ENCODE measurements around the gene KRTAP4-3.

KRTAP4-3 gene

DNA sequence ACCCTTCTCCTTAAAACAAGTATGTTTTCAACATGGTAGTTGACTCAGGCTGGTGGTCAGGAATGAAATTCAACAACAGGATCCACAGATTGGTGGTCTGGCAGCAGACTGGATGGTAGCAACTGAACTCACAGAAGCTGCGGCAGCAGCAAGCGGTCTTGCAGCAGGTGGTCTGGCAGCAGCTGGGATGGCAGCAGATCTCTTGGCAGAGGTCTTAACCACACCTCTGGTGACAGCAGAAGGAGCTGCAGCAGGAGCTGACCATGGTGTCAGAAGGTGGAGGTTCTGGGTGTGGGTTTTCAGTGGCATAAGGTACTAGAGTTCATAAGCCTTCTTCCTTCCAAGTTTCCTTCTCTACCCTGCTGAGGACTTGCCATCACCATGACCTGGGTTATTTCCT, 18.9 kb upstream of the KRTAP4-3 start:
- Histone ChIP-seq H3K9ac (ENCODE audit: insufficient read length) (no peak overlapping the region), H3K36me3 (ENCODE audit: insufficient read depth, low read length) (no peaks in the 10 kb centered on the region), H3K4me3 (no peak overlapping the region), H3K27ac (no peak overlapping the region), H3K9me3 (ENCODE audit: low read depth, low read length) (no peaks in the 10 kb centered on the region)
- TF ChIP-seq POLR2AphosphoS5 (IDR thresholded peaks at IDR 0.05; ENCODE audit: borderline replicate concordance, low read depth, low read length), result no peak
- no peak for TF ChIP-seq EZH2 (IDR thresholded peaks at IDR 0.05)
- TF ChIP-seq FOXP2 (optimal IDR thresholded peaks at IDR 0.05; ENCODE audit: control extremely low read depth, extremely low read length, insufficient read depth), result no peak
- DNase-seq (ENCODE audit: low read depth, low spot score), result no peak

DNA sequence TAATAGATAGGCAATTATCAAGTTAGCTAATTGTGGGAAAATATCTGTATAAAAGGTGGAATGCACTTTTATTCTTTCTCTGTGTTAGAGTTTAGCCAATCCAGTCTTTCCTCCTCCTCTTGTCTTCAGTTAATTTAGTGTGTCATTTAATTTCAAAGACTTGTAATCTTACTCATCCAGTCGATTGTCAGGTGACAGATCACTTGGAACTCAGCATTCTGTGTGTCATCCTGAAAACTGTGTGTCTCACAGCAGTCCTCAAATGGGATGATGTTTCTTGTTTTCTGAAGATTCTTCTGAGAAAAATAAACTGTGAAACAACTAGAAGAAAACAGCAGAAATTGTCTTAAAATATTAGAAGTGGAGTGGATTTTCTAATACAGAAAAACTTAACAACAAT, 17.0 kb upstream of the KRTAP4-3 start:
- H3K27ac ChIP-seq, result no peak overlapping the region
- no peaks in the 10 kb centered on the region for H3K9me3 ChIP-seq (ENCODE audit: low read depth, low read length)
- H3K36me3 ChIP-seq (ENCODE audit: insufficient read depth, low read length), result no peaks in the 10 kb centered on the region
- H3K9ac ChIP-seq (ENCODE audit: insufficient read length), result no peak overlapping the region
- TF ChIP-seq EZH2 (IDR thresholded peaks at IDR 0.05), result no peak
- TF ChIP-seq FOXP2 (optimal IDR thresholded peaks at IDR 0.05; ENCODE audit: control extremely low read depth, extremely low read length, insufficient read depth), result no peak
- no peak for TF ChIP-seq POLR2AphosphoS5 (IDR thresholded peaks at IDR 0.05; ENCODE audit: borderline replicate concordance, low read depth, low read length)
- no peak for DNase-seq (ENCODE audit: low read depth, low spot score)
- no peak overlapping the region for H3K4me3 ChIP-seq

- no peaks in the 10 kb centered on the region for H3K36me3 ChIP-seq (ENCODE audit: insufficient read depth, low read length)
- H3K27ac ChIP-seq, result no peak within 1 kb of the TSS
- no peaks in the 10 kb centered on the region for H3K9me3 ChIP-seq (ENCODE audit: low read depth, low read length)
- no peak within 1 kb of the TSS for H3K4me3 ChIP-seq
- TF ChIP-seq FOXP2 (optimal IDR thresholded peaks at IDR 0.05; ENCODE audit: control extremely low read depth, extremely low read length, insufficient read depth) (no peak), POLR2AphosphoS5 (IDR thresholded peaks at IDR 0.05; ENCODE audit: borderline replicate concordance, low read depth, low read length) (no peak), EZH2 (IDR thresholded peaks at IDR 0.05) (no peak)
- no peak within 1 kb of the TSS for H3K9ac ChIP-seq (ENCODE audit: insufficient read length)
- no peak for DNase-seq (ENCODE audit: low read depth, low spot score)
Measured at GRCh38 chr17:41184480-41184961, 16.5 kb upstream of the KRTAP4-3 start, which contains the start of gene KRTAP4-1. TSS of gene KRTAP4-1 (minus strand) at chr17:41184911. CDS start at chr17:41184854, 57 bp downstream.

GRCh38 chr17:41178843-41179616, 11.0 kb upstream of the KRTAP4-3 start:
- Histone ChIP-seq H3K36me3 (ENCODE audit: insufficient read depth, low read length) (no peaks in the 10 kb centered on the region), H3K9me3 (ENCODE audit: low read depth, low read length) (no peaks in the 10 kb centered on the region), H3K9ac (ENCODE audit: insufficient read length) (no peak overlapping the region), H3K4me3 (no peak overlapping the region), H3K27ac (no peak overlapping the region)
- no peak for DNase-seq (ENCODE audit: low read depth, low spot score)
- TF ChIP-seq POLR2AphosphoS5 (IDR thresholded peaks at IDR 0.05; ENCODE audit: borderline replicate concordance, low read depth, low read length) (no peak), EZH2 (IDR thresholded peaks at IDR 0.05) (no peak), FOXP2 (optimal IDR thresholded peaks at IDR 0.05; ENCODE audit: control extremely low read depth, extremely low read length, insufficient read depth) (no peak)

- Histone ChIP-seq H3K9ac (ENCODE audit: insufficient read length) (no peak overlapping the region), H3K4me3 (no peak overlapping the region), H3K27ac (no peak overlapping the region), H3K9me3 (ENCODE audit: low read depth, low read length) (no peaks in the 10 kb centered on the region), H3K36me3 (ENCODE audit: insufficient read depth, low read length) (no peaks in the 10 kb centered on the region)
- TF ChIP-seq FOXP2 (optimal IDR thresholded peaks at IDR 0.05; ENCODE audit: control extremely low read depth, extremely low read length, insufficient read depth), result no peak
- TF ChIP-seq POLR2AphosphoS5 (IDR thresholded peaks at IDR 0.05; ENCODE audit: borderline replicate concordance, low read depth, low read length), result no peak
- TF ChIP-seq EZH2 (IDR thresholded peaks at IDR 0.05), result no peak
- DNase-seq (ENCODE audit: low read depth, low spot score), result no peak
Measured at GRCh38 chr17:41178341-41178740, 10.3 kb upstream of the KRTAP4-3 start.

DNA sequence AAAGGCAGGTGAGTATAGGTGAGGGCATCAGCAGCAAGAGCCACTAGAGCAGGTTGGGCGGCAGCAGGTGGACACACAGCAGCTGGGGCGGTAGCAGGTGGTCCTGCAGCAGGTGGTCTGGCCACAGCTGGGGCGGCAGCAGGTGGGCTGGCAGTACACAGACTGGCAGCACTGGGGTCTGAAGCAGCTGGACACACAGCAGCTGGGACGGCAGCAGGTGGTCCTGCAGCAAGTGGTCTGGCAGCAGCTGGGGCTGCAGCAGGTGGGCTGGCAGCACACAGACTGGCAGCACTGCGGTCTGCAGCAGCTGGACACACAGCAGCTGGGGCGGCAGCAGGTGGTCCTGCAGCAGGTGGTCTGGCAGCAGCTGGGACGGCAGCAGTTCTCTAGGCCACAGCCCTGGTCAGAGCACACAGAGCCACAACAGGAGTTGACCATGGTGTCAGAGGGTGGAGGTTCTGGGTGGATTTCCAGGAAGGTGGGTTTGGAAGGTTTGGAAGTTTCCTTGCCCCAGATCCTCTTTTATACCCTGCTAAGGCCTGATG, 9.8 kb upstream of the KRTAP4-3 start, which contains the start of gene KRTAP4-2:
Gene KRTAP4-2, minus strand, starts transcription at position 495 of the 545 bp plus-strand sequence. Its CDS starts 57 bp downstream, at position 438.
- no peak for TF ChIP-seq POLR2AphosphoS5 (IDR thresholded peaks at IDR 0.05; ENCODE audit: borderline replicate concordance, low read depth, low read length)
- TF ChIP-seq FOXP2 (optimal IDR thresholded peaks at IDR 0.05; ENCODE audit: control extremely low read depth, extremely low read length, insufficient read depth), result no peak
- no peak for TF ChIP-seq EZH2 (IDR thresholded peaks at IDR 0.05)
- Histone ChIP-seq H3K9ac (ENCODE audit: insufficient read length) (no peak within 1 kb of the TSS), H3K4me3 (no peak within 1 kb of the TSS), H3K27ac (no peak within 1 kb of the TSS), H3K36me3 (ENCODE audit: insufficient read depth, low read length) (no peaks in the 10 kb centered on the region), H3K9me3 (ENCODE audit: low read depth, low read length) (no peaks in the 10 kb centered on the region)
- no peak for DNase-seq (ENCODE audit: low read depth, low spot score)

DNA sequence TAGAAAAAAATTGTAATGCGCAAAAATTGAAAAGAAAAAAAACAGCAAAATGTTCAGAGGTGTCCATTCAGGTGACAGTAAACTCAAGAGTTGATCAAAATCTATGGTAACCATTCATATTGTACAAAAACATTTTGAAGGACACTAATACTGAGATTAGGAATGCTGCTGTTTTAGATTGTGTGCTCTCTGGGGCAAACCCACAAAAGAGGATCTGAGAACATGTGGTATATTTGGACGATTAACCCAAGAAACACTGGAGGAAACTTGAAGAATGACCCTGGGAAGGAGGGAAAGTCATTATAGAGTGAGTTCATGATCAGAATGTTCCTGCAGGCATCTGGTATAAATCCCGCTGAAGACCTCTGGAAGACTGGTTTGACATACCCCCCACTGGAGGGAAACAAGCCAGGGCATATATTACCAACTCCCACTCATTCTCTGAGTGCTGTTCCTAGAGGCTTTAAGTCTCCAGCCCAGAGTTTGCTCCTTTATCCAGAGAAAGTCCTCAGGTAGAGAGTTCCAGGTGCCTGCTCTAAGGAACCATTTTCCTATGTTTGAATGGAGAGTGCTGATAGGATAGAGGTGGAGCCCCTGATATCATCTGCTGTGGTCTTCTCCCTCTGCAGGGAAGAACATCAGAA, 8.8 kb upstream of the KRTAP4-3 start:
- no peak for DNase-seq (ENCODE audit: low read depth, low spot score)

DNA sequence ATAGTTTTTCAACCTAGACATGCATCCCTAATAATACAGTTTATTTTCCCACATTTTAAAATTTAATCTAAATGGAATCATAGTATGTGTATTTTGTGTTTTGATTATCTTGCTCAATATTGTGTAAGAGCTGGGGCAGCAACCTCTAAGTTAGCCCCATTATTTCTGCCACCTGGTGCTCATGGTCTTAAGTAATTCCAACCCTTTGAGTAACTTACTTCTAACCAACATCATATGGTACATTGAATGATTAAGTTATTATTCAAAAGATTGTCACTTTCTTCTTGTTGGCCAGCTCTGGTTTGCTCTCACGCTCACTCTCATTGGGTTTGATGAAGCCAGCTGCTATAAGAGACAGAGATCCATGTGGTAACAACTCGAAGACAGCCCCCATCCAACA, 3.9 kb upstream of the KRTAP4-3 start:
- no peaks in the 10 kb centered on the region for H3K36me3 ChIP-seq (ENCODE audit: insufficient read depth, low read length)
- no peak overlapping the region for H3K4me3 ChIP-seq
- H3K9me3 ChIP-seq (ENCODE audit: low read depth, low read length), result no peaks in the 10 kb centered on the region
- TF ChIP-seq POLR2AphosphoS5 (IDR thresholded peaks at IDR 0.05; ENCODE audit: borderline replicate concordance, low read depth, low read length) (no peak), FOXP2 (optimal IDR thresholded peaks at IDR 0.05; ENCODE audit: control extremely low read depth, extremely low read length, insufficient read depth) (no peak), EZH2 (IDR thresholded peaks at IDR 0.05) (no peak)
- no peak overlapping the region for H3K27ac ChIP-seq
- no peak for DNase-seq (ENCODE audit: low read depth, low spot score)
- no peak overlapping the region for H3K9ac ChIP-seq (ENCODE audit: insufficient read length)

More for the DNA sequence above, 8.8 kb upstream of the KRTAP4-3 start:
- Histone ChIP-seq H3K9ac (ENCODE audit: insufficient read length) (no peak overlapping the region), H3K27ac (no peak overlapping the region), H3K4me3 (no peak overlapping the region), H3K9me3 (ENCODE audit: low read depth, low read length) (no peaks in the 10 kb centered on the region), H3K36me3 (ENCODE audit: insufficient read depth, low read length) (no peaks in the 10 kb centered on the region)
- TF ChIP-seq POLR2AphosphoS5 (IDR thresholded peaks at IDR 0.05; ENCODE audit: borderline replicate concordance, low read depth, low read length) (no peak), FOXP2 (optimal IDR thresholded peaks at IDR 0.05; ENCODE audit: control extremely low read depth, extremely low read length, insufficient read depth) (no peak), EZH2 (IDR thresholded peaks at IDR 0.05) (no peak)
